ENCODE measurements around the gene FAM107A.

FAM107A gene

GRCh38 chr3:58577269-58577821 is at the start of gene FAM107A:
Gene FAM107A, minus strand, starts transcription at chr3:58577391. Its CDS starts 7,531 bp downstream, at chr3:58569860.
- ChIA-PET CTCF (interaction anchor here (3.5 to 25.5 kb wide), 2 partner anchors 9 to 57 kb away, joined by 16 to 384 read pairs; no protein-coding TSS in a partner anchor), POLR2A (no interaction called here)
- no peak for DNase-seq (ENCODE audit: extremely low spot score)
- TF ChIP-seq CTCF (IDR thresholded peaks at IDR 0.05; ENCODE audit: control extremely low read depth, extremely low read depth, low read depth, missing control alignments): no peak

- CTCF ChIA-PET: interaction anchor here (1.1 to 20.1 kb wide), 7 partner anchors 9 to 319 kb away, joined by 3 to 384 read pairs (median 4); partner anchors contain the start of genes FAM107A, HTD2 and RPP14
- no peak for TF ChIP-seq CTCF (IDR thresholded peaks at IDR 0.05; ENCODE audit: control extremely low read depth, extremely low read depth, low read depth, missing control alignments)
- DNase-seq (ENCODE audit: extremely low spot score): no peak
- POLR2A ChIA-PET: interaction anchor here (0.5 kb wide), 1 partner anchor 44 kb away, joined by 3 read pairs; no protein-coding TSS in a partner anchor
Observed at GRCh38 chr3:58625196-58625824, 48.1 kb upstream of the FAM107A start.

- DNase-seq (ENCODE audit: extremely low spot score): no peak
- TF ChIP-seq CTCF (IDR thresholded peaks at IDR 0.05; ENCODE audit: control extremely low read depth, extremely low read depth, low read depth, missing control alignments): no peak
- CTCF ChIA-PET: interaction anchor here (1.5 to 20.1 kb wide), 4 partner anchors 8 to 319 kb away, joined by 3 to 384 read pairs (median 44); partner anchors contain the start of genes FAM107A, HTD2 and RPP14
- POLR2A ChIA-PET: no interaction called here
Observed at GRCh38 chr3:58624550-58624949, 47.4 kb upstream of the FAM107A start.

- CTCF ChIA-PET: interaction anchor here (1.3 kb wide), 1 partner anchor 16 kb away, joined by 6 read pairs; no protein-coding TSS in a partner anchor
- no peak for DNase-seq (ENCODE audit: extremely low spot score)
- no peak for TF ChIP-seq CTCF (IDR thresholded peaks at IDR 0.05; ENCODE audit: control extremely low read depth, extremely low read depth, low read depth, missing control alignments)
Observed at GRCh38 chr3:58623961-58624360, 46.8 kb upstream of the FAM107A start.

GRCh38 chr3:58623478-58623877 is 46.3 kb upstream of the FAM107A start:
- ChIA-PET CTCF (interaction anchor here (1.3 kb wide), 1 partner anchor 17 kb away, joined by 6 read pairs; no protein-coding TSS in a partner anchor), POLR2A (no interaction called here)
- DNase-seq (ENCODE audit: extremely low spot score): no peak
- TF ChIP-seq CTCF (IDR thresholded peaks at IDR 0.05; ENCODE audit: control extremely low read depth, extremely low read depth, low read depth, missing control alignments): no peak

More at GRCh38 chr3:58623961-58624360, 46.8 kb upstream of the FAM107A start:
- POLR2A ChIA-PET: no interaction called here

- DNase-seq (ENCODE audit: extremely low spot score): no peak
- POLR2A ChIA-PET: no interaction called here
- CTCF ChIA-PET: interaction anchor here (1.3 to 2.3 kb wide), 3 partner anchors 10 to 53 kb away, joined by 6 to 9 read pairs (median 6); no protein-coding TSS in a partner anchor
- TF ChIP-seq CTCF (IDR thresholded peaks at IDR 0.05; ENCODE audit: control extremely low read depth, extremely low read depth, low read depth, missing control alignments): no peak
Observed at GRCh38 chr3:58622892-58623291, 45.7 kb upstream of the FAM107A start.
